Stimulated activated naive CD4-positive, alpha-beta T cell (primary cell): ENCODE measurements around the gene RYR2.

Experiments used
- DNase-seq, 6 experiments: peaks; one replicate each; lab custom pipeline; 2025; lab: John Stamatoyannopoulos, UW

Gene RYR2

GRCh38 chr1:237032029-237032428 lies 10.0 kb upstream of the RYR2 start:
- no peak for DNase-seq

GRCh38 chr1:237033061-237033460 lies 8.9 kb upstream of the RYR2 start:
- no peak for DNase-seq

- DNase-seq, result no peak
Observed at GRCh38 chr1:237033804-237034203, 8.2 kb upstream of the RYR2 start.

DNA sequence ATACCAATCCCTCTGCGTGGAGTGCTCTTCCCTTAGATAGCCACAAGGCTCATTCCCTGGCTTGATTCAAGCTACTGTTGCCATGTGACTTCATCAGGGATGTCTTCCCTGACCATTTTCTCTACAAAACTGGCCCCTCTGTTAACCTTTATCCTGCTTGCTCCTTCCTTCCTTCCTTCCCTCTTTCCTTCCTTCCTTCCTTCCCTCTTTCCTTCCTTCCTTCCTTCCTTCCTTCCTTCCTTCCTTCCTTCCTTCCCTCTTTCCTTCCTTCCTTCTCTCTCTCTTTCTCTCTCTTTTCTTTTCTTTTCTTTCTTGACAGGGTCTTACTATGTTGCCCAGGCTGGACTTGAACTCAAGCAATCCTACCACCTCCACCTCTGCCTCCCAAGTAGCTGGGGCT lies 6.2 kb upstream of the RYR2 start:
- DNase-seq, result no peak

DNA sequence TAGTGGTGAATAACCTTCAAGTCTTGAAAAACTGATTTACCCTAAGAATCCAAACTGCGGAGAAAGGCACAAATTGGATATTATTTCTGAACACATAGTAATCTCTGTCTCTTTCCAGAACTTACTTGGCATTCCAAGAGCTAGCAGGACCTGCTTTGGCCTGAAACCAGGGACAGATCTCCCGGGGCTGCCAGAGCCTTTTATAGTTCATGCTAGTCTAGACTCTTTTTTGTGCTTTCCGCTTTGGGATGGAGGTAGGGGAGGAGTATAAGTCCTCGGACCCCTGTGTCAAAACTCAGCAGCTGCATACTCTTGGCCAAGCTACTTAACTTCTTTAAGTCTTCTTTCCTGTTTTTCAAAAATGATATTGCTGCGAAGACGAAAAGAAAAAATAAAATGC lies 3.8 kb upstream of the RYR2 start:
- no peak for DNase-seq

DNA sequence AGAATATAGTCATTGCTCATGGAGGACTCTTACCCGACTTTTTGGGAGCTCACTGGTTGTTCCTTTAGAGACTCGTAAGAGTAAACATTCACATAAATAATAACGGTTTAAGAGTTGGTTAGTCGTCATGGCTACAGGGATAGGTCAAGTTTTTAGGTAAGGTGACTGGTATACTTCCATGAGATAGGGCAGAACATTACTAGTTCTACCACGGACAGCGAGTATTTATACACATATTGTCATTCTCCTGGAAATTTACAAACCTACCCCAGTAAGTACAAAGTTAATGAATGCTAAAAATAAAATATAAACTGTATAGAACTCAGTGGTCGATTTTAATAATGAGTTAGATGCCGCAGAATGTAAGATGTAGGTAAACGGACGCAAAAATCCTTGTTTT lies 1.2 kb upstream of the RYR2 start:
- no peak for DNase-seq

- DNase-seq, result no peak
Observed at GRCh38 chr1:237041461-237041794, 556 bp upstream of the RYR2 start.

DNA sequence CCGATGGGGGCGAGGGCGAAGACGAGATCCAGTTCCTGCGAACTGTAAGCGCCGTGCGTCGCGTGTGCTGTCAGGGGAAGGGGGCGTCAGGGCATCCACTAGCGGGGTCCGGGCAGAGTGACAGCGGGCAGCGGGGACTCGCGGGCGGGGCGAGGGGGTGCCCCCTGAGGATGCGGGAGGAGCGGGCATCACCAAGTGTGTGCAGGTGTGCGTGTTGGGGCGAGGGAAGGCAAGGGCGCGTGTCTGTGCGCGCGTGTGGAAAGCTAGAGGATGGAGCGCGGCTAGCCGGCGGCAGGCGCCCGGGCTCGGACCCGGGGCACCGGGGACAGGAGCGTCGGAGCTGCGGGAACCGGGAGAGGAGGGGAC lies 525 bp downstream of the RYR2 start:
- no peak for DNase-seq

GRCh38 chr1:237042892-237043576 lies 1.1 kb downstream of the RYR2 start:
- no peak for DNase-seq

DNA sequence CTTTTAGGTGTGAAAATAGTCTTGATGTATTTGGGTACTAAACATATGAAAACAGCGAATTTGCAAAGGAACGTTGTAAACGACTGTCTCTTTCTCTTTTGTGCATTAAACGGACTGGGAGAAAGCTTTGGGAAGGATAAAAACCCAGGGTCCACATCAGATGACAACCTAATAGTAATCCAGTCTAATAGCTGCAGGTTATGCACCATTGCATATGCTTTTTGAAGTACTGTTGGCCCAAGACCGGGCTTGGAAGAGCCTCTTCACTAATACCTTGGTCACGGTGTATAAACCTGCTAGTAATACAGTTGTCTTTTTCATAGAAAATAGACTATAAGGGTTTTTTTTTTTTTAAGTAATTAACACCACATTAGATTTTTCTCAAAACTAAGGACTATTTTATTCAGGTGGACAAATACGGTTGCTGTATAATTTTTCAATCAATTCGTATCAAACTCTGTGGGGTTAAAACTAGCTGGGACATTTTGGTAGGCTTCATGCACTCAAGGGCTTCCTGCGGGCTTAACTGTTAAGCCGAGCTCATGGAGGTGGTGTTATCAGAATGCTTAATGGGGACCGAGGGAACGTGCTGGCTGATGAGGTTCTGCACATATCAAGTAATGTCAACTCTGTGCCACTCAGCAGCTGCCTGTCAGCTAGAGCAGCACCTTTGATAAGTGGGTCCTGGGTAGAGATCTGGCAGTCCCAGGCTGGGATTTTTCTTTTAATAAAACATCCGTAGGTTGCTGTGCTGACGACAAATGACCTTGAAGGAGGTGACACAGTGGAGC lies 2.1 kb downstream of the RYR2 start:
- no peak for DNase-seq

GRCh38 chr1:237045278-237046016 lies 3.5 kb downstream of the RYR2 start:
- no peak for DNase-seq

DNA sequence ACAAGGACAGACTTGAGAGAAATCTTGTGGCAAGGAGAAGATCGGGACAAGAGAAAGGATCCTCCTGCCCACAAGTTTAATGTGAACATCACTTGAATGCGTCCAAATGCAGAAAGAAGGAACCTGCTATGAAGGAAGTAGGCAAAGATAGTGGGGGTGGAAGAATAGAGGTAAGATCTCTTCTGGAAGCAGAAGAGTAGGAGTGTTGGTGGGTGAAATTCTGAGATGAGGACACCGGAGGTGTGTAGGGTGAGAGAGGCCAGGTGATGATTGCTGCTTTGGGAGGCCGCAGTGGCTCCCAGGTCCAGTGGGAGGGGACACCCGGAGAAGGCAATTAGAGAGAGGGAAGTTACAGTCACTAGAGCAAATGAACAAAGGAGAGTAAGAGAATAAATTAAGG lies 6.8 kb downstream of the RYR2 start:
- no peak for DNase-seq

DNA sequence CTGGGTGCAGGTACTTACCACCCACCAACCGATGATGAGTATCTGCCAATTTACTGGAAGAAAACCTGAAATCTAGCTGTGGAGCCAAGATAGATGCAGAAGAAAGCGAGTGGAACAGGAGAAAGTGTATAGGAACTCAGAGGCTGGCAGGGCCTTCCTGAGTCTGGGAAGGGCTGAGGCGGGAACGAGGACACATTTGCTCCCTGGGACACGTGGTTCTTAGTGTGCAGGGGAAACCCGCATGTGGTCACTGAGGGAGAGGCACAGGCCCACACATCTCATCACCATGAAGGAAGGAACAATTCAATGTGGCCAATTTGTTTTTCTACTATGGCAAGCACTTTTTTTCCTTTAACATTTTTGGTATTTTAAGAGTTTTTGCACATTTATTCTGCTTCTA lies 8.2 kb downstream of the RYR2 start:
- DNase-seq, result no peak

DNA sequence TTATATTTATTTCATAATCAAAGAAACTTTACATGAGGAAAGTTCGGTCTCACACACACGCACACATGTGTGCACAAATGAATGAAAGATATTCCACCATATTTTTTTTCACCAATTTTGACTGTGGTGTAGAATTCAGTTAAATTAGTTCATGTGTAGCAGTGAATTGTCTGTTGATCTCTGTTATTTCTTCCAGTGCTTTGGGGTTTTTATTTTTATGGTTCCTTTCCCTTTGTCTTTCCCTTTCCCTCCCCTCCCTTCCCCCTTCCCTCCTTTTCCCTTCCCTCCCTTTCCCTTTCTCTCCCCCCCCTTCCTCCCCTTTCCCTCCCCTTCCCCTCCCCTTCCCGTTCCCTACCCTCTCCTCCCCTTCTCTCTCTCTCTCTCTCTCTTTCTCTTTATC lies 8.9 kb downstream of the RYR2 start:
- DNase-seq, result no peak

DNA sequence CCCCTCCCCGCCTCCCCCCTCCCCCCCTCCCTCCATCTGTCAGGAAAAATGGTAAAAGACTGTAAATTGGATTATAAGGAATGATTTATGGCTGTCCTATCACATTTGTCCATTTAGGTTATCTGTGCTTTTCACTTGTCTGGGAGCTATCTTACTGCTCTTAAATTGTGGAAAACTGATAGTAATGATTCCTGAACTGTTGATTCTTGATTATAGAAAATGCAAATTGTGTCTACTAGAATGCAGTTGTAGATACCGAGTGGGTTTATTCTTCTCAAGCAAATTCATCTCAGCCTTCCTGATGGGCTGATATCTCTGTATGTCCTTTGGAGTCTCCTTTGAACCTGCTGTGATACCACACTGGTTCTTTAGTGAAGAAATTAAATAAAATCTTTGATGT lies 12.3 kb downstream of the RYR2 start:
- no peak for DNase-seq

- no peak for DNase-seq
Observed at GRCh38 chr1:237058470-237058869, 16.5 kb downstream of the RYR2 start.

- no peak for DNase-seq
Observed at GRCh38 chr1:237059244-237059643, 17.3 kb downstream of the RYR2 start.

GRCh38 chr1:237062976-237063375 lies 21.0 kb downstream of the RYR2 start:
- DNase-seq, result no peak

GRCh38 chr1:237065903-237066302 lies 23.9 kb downstream of the RYR2 start:
- DNase-seq, result no peak

DNA sequence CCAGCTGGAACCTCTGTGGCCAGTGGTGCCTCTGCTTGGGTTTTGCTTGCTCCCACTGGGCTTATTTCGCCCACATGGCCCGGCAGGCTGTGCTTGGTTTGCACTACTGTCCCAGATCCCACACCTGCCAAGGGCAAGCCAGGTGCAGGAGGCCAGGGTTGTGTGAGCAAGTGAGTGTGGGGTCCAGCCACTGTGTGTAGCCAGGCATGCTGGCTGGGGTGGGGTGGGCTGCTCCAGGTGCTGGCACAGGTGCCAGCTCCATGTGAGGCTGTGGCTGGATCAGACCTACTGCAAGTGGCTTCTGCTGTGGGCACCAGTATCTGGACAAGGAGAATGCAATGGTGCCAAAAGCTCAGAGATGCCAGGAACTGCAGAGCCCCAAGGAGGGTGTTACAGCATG lies 28.5 kb downstream of the RYR2 start:
- DNase-seq, result no peak

DNA sequence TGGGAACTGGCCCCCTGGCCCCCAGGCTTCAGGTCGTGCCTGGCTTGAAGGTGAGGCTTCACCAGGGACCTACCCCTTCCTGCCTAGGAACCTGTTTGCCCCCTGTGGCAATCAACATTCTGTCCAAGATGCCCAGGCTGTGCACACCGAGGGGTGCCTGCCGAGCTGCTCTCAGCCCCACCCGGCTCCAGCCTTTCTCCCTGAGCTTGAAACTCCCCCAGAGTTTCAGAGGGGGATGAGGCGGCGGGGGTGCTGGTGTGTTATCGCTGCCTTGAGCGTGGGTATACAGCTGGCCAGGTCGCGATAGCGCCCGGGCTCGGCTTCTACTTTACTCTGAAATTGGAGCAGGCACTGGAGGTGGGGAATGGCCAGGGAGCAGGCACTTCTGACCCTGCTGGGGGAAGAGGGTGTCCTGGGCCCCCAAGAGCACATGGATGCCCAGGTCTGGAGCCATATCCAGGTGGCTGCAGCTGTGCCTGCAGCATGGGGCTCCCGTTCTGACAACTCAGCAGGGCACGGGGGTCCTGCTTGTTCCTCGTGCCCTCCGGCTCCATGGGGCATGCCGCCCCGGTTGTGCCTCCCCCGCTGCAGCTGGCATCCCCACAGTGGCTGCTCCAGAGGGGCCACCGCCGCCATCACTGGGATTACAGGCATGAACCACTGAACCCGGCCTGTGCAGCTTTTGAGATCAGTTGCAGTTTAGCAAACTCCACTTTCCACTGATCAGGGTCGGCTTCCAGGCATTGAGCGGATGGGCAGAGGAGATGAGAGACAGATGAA lies 29.8 kb downstream of the RYR2 start:
- DNase-seq, result no peak

- no peak for DNase-seq
Observed at GRCh38 chr1:237074371-237075117, 32.6 kb downstream of the RYR2 start.
